ENCODE data around the gene FTCDNL1.

DNA sequence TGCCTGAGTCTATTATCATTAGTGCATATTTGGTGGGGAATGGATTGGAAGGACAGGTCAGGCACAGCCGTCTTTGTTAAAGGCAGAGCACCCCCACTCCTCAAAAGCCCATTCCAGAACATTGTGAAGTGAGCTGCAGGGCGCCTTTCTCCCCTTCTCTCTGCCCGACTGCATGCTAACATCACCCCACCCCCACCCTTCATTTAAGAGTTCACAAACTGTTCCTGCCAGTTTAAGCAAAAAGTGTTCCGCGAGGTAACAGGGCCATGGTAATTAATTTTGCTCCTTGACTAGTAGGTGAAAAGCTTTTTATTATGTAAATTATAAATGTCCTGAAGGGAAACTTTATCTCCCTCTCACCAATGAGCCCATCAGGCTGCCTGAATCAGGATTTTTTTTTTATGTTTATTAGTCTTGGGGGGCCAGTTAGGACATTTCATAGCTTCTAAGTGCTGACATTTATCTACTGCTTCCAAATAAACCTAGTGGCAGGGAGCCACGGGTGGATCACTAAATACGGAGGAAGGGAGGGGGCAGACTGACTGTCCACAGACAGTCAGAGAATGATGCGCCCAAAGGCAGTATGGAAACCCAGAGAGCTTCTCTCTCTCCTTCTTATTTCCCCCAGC, 99.4 kb downstream of the FTCDNL1 start:
- TF ChIP-seq JUNB (IDR thresholded peaks at IDR 0.05) (no peak), POLR2A (IDR thresholded peaks at IDR 0.05; ENCODE audit: low read length) (no peak), CHD2 (IDR thresholded peaks at IDR 0.05; ENCODE audit: low read length, partially characterized antibody) (no peak), SMC3 (IDR thresholded peaks at IDR 0.05) (no peak), EHF (CRISPR knock-in tag; IDR thresholded peaks at IDR 0.05) (no peak), MYC (IDR thresholded peaks at IDR 0.05; ENCODE audit: borderline replicate concordance, low read length) (no peak), RFX5 (IDR thresholded peaks at IDR 0.05) (no peak), CEBPB (IDR thresholded peaks at IDR 0.05) (no peak)
- TF ChIP-seq, protein P1, sequence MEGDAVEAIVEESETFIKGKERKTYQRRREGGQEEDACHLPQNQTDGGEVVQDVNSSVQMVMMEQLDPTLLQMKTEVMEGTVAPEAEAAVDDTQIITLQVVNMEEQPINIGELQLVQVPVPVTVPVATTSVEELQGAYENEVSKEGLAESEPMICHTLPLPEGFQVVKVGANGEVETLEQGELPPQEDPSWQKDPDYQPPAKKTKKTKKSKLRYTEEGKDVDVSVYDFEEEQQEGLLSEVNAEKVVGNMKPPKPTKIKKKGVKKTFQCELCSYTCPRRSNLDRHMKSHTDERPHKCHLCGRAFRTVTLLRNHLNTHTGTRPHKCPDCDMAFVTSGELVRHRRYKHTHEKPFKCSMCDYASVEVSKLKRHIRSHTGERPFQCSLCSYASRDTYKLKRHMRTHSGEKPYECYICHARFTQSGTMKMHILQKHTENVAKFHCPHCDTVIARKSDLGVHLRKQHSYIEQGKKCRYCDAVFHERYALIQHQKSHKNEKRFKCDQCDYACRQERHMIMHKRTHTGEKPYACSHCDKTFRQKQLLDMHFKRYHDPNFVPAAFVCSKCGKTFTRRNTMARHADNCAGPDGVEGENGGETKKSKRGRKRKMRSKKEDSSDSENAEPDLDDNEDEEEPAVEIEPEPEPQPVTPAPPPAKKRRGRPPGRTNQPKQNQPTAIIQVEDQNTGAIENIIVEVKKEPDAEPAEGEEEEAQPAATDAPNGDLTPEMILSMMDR (IDR thresholded peaks at IDR 0.05) = no peak

All from A549 (cell line).